NCI-H524 (cell line): ENCODE results near the gene GAB1.

Experiments
- DNase-seq, 2 experiments: peaks; one replicate each; lab custom pipeline; 2025; lab: John Stamatoyannopoulos, UW

The GAB1 gene

GRCh38 chr4:143389579-143390195 is 53.0 kb downstream of the GAB1 start:
- no peak for DNase-seq

- peak in 1 of 2 experiments; percentile 18 for DNase-seq
Measured at GRCh38 chr4:143390764-143391163, 54.1 kb downstream of the GAB1 start.

GRCh38 chr4:143391261-143391660 is 54.6 kb downstream of the GAB1 start:
- DNase-seq: peak; percentile 21 to 47

- DNase-seq: peak in 1 of 2 experiments; percentile 26
Measured at GRCh38 chr4:143391895-143392294, 55.2 kb downstream of the GAB1 start.

GRCh38 chr4:143393195-143393594 is 56.5 kb downstream of the GAB1 start:
- no peak for DNase-seq

GRCh38 chr4:143394739-143395453 is 58.2 kb downstream of the GAB1 start:
- DNase-seq: no peak

- DNase-seq: no peak
Measured at GRCh38 chr4:143396695-143397094, 60.0 kb downstream of the GAB1 start.

- DNase-seq: no peak
Measured at GRCh38 chr4:143397335-143397734, 60.7 kb downstream of the GAB1 start.

- no peak for DNase-seq
Measured at GRCh38 chr4:143397887-143398286, 61.2 kb downstream of the GAB1 start.

- DNase-seq: peak; percentile 12 to 21
Measured at GRCh38 chr4:143399113-143399949, 62.7 kb downstream of the GAB1 start.

- peak in 1 of 2 experiments; percentile 2 for DNase-seq
Measured at GRCh38 chr4:143400082-143400481, 63.4 kb downstream of the GAB1 start.

GRCh38 chr4:143402776-143403552 is 66.3 kb downstream of the GAB1 start:
- DNase-seq: no peak

GRCh38 chr4:143403553-143403820 is 66.8 kb downstream of the GAB1 start:
- no peak for DNase-seq

- no peak for DNase-seq
Measured at GRCh38 chr4:143404555-143404954, 67.9 kb downstream of the GAB1 start.

- DNase-seq: no peak
Measured at GRCh38 chr4:143405075-143405730, 68.5 kb downstream of the GAB1 start.

GRCh38 chr4:143406523-143406922 is 69.8 kb downstream of the GAB1 start:
- DNase-seq: no peak

GRCh38 chr4:143407474-143407873 is 70.8 kb downstream of the GAB1 start:
- DNase-seq: no peak

GRCh38 chr4:143407888-143408287 is 71.2 kb downstream of the GAB1 start:
- DNase-seq: no peak

GRCh38 chr4:143410015-143410414 is 73.3 kb downstream of the GAB1 start:
- DNase-seq: no peak

GRCh38 chr4:143411527-143412419 is 75.1 kb downstream of the GAB1 start:
- no peak for DNase-seq

- DNase-seq: no peak
Measured at GRCh38 chr4:143412420-143412758, 75.7 kb downstream of the GAB1 start.
